Stimulated activated CD8-positive, alpha-beta memory T cell treated with anti-CD3 and anti-CD28 coated beads, Interleukin-4, amount 100 ng/mL, for 24 hours (primary cell): ENCODE data around the gene RBM19.
"Not testable (repeated sequence)": the region's sequence is repeated elsewhere in the genome, so short reads cannot be mapped to it uniquely, and the experiment has no call there.

Experiments used
- DNase-seq: peaks from one replicate; pipeline ENCODE4 v3.0.0-alpha.2; 2020; ENCODE audit warnings: low read depth

Gene RBM19

DNA sequence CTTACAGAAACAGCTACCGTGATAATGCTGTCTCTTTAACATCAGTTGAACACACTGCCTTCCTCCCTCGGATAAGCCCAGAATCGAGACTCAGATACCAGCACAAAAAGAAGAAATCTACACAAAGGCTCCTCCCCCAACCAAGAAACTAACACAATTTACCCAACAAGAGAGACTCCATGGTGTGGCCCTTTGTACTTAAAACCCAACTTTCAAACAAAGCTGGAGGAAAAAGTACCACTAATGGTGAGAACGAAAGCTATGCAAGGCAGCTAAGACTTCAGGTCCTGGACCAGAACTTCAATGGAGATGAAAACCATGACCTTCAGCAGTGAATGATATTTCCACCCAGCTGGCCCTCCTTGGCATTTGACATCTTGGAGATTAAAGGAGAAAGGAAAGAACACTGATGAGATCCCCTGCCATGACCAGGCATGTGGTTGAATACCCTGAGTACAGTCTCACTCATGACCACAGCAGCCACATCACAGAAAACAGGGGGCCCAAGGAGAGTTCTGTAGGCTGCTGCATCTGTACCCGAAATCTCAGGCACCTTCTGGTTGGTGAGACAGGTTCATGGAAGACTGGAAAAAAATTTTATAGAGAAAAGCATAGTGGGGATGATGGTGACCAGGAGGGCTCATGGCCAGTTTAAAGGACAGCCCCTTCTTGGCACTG is 36.7 kb downstream of the RBM19 start:
- peak; percentile 6 for DNase-seq

DNA sequence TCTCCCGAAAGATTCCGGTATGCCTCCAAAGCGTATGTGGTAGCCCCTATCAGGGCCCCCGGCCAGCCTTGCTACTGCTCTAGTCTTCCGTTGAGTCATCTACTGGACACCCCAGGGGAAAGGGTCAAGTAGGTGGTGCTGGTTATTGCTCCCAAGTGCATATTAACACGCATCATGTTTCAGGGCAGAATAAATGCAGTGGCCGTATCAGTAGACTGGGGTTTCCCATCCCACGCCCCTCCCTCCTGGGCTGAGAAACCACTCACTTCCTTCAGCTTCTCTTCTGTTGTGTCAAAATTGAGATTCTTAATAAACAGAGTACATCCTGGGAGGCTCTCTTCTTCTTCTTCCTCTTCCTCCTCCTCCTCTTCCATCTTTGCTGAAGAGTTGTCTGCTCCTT is 39.3 kb downstream of the RBM19 start:
- DNase-seq = no peak

DNA sequence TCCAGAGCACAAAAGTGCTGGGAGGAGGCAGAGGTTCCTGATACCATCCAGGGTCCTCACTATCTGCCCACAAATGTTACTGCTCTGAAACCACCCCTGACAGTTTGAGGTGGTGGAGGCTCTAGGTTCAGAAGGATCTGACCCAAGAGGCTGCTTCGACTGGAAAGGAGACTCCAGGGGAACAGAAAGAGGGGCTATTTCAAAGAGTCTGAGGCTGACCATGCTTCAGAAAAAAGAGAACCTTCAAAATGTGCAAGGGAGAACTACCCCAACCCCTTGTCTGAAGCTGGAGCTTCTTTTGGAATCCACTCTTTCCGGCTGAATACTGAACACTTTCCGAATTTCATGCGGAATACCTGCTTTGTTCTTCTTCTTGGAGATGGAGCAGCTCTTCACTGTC is 41.8 kb downstream of the RBM19 start:
- DNase-seq = no peak

DNA sequence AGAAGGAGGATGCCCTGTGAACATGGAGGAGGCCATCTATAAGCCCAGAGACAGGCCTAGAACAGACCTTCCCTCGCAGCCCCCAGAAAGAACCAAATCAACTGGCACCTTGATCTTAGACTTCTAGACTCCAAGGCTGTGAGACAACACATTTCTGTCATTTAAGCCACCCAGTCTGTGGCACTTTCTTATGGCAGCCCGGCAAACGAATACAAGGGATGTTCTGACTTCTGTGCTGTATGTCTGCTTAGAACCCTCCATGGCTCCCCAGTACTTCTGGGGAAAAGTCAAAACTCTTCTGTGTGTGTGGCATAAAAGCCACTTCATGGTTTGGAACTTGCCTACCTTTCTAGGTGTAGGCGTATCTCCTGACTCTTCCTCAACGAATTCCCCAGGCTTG is 42.9 kb downstream of the RBM19 start:
- no peak for DNase-seq

DNA sequence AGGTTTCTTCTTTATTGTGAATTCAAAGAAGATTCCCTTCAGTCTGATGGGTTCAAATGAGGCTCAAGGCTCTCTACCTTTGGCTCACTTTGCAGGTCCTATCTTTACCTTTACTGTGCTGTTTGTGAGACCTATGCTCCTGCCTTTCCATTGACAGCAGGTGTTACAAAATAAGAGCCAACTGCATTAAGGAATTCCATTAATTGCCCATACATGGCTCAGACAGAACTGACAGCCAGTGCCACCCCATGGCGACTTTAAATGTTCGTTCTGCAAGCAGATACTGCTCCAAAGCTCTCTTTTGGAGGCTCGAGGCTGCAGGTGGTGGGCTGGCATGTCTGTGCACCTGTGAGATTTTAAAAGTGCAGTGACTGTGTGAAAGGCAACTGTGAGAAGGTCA is 44.7 kb downstream of the RBM19 start:
- no peak for DNase-seq

DNA sequence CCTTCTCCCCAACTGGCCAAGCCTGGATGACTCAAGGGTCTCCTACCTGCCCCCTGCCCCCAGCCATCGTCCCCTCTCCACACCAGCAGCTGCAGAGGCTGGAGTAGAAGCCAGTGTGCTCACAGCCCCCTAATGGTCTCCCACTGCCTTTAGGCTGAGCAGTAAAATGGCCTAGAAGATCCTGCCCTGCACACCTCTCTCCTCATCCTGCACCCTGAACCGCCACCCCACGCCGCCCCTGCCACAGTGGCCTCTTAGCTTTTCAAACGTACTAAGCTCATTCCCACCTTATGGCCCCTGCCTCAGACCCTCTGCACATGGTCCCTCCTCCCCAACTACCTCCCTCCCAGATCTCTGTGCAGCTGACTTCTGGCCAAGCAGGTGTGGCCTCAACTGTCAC is 46.3 kb downstream of the RBM19 start:
- no peak for DNase-seq

DNA sequence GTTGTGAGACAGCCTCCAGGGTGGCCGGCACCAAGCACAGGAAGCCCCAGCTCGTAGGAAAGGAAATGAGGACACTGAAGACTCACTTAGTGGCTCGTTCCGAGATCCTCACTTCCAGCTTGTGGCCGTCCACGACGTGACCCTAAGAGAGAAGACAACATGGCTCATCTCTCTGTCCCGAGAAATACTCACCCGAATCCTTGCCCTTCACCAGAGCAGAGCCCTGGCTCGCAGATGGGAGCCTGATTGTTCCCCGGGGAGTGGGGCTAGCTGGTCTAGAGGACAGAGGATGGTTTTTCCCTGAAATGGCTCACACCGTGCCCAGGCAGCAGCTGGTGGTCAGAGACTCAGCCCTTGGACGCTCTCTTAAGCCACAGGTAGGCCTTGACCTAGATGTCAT is 47.8 kb downstream of the RBM19 start:
- no peak for DNase-seq

DNA sequence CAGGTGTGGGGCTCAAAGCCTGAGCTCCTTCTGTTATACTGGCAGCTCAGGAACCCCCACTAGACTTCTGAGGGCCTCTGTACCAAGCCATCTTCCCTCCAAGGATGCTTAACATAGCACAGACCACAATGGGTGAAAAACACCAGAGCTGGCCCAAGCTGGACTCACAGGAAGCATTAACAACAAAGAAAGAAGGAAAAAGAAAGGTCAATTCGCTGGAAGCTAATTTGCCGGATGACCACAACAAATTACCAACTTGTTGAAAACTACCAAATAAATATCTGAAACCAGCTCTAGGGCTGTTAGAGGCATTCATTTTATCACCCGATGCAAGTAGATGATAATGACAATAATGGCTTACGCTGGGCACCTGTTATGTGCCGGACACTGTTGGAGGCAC is 48.7 kb downstream of the RBM19 start:
- no peak for DNase-seq

DNA sequence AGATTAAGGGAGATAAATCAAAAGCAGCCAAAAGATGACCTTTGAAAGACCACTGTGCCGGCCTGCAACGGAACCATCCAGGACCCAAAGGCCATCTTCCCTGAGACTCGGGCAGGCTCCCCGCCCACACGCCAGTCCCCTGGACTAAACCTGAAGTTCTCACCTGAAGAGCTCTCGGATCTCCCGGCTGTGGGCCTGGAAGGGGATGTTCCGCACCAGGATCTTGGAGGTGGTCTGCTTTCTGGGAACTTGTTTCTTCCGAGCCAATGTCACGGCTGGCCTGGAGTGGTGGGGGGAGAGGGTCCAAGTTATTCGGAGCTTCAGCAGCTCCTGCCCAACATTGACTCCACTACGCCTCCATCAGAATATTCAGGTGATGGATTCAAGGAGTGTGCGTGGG is 51.3 kb downstream of the RBM19 start:
- DNase-seq = no peak

DNA sequence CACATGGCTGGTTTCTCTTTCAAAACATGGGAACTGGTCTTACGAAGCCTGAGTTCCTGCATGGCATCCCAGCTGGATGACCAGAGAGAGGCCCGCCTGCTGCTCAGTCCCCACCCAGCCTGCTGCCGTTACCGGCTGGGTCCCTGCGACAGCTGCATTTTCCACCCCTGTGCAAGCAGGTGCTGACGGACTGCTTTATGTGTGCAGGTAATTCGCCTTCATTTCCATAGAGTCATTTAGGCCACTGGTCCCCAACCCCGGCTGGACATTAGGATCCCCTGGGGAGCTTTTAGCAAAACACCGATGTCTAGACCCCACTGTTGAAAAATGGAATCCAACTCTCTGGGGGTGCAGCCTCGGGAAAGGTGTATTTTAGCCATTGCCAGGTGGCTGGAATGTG is 51.9 kb downstream of the RBM19 start:
- no peak for DNase-seq

DNA sequence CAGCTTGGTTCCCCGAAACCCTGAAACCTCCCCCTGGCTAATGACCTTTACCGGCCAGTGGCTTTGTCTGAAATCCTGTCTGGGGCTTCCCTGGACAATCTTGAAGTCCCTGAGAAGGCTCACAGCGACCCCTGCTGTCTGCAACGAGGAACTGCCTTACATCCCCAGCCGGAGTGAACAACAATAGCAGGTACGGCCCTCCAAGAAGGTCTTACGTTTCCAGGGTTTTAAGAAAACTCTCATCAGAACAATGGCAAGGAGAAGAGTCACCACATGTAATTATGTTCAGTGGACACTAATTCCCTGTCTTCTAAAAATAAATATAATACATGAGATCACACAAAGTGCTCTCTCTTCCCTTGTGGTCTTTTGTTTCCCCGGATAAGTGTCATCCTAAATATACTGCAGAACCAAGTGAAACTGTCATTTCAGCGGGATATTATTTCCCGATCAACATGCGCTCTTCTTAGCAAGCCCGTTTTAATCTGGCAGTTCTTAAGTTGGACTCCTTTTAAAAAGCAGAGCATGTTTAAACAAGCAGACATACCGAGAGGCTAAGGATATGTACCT is 53.3 kb downstream of the RBM19 start:
- DNase-seq = peak; percentile 24

DNA sequence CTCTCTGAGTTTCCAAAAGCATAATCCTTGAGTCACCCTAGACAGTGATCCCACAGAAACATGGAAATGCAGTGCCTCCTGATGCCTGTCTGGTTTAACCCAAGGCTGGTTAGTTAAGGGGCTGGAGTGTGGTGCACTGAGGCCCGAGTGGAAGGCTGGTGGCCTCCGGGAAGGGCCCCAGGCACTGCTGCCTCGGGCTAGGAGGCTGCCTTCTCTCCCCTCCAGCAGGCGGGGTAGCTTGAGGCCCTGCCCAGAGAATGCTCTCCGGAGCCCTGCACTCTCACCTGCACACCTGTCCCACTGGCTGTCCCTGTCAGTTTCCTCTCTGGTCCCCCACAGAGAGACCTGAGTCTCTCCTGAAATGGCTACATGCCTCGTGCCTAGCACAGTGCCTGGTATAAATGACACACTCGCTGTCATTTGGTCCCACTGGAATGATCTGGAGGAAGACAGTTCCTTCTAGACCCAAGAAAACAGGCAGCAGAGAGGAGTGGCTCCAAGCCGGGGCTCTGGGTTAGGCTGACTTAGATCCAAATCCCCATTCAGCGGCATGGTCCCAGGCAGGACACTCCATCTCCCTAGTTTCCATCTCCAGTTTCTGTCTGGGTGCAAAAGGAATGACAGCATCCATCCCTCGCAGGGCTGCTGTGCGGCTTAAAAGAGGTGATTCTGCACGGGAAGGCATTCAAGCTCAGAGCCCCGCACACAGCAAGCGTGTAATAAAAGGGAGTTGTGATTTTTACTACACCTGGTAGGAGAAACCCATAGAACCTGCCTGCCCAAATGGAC is 54.0 kb downstream of the RBM19 start:
- no peak for DNase-seq

DNA sequence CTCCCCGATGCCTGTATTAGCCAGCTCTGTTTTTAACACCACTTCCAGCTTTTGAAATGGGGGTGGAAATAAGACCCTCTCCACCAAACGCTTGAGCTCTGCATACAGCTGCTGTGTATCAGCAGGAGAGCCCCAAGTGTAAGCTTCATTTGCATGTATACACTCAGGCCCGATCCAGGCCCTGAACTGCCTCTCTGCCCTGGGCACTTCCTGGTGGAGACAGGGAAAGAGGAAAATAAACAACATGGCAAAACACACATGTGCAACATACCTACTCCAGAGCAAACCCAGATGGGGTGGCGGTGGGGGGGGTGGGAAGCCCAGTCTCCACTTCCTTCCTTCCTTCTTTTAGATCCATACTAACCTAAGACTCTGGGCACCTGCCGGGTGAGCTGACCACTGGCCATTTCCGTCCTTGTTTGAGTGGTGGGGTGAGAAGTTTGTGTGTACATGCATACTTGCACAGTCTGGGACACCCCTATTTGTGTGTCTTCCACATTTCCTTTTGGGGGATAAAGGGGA is 55.3 kb downstream of the RBM19 start:
- no peak for DNase-seq

DNA sequence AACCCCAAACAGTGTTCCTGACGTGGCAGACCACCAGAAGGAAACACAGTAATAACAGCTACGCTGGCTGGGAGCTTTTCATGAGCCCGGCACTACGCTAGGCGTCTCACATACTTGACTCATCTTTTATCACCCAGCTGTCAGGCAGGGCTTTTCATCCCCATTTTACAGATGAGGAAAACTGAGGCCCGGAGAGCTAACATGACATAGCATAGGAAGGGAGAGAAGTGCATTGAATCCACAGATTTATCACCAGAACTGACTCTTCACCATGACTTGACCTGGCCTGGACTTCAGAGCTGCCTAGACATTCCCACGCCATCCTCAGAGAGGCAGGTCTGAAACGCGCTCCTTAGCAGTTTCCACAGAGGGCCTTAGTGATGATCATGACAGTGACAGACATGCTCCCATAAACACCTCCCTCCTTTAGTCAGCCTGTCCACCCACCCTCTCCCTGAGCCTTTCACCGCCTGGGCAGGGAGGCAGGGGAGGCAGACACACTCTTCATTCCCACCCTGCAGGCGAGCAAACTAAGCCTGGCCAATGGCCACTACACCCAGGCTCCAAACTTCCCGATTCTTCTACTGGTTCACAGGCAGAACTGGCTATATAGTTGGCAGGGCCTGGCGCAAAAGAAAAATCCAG is 56.2 kb downstream of the RBM19 start:
- no peak for DNase-seq

DNA sequence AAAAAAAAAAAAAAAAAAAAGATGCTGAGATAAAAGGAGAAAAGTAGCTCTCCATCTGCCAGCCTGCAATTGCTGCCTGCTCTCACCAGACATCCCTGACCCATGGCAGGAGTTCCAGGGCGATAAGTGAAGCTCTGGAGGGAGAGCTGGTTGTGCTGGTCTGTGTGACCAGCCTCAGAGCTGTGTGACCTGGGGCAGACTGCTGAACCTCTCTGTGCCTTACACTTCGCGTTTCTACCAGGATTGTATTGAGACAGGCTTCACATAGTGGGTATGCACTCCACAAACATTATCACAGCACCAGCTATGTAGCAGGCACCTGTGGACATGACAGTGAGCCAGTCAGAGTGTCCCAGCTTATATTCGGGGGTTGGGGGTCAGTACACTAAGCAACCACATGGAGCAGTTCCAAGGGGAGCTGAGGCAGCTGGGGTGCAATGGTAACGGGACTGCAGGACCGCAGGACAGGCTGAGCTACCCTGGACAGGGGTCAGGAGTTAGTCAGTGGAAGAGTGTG is 57.5 kb downstream of the RBM19 start:
- no peak for DNase-seq

DNA sequence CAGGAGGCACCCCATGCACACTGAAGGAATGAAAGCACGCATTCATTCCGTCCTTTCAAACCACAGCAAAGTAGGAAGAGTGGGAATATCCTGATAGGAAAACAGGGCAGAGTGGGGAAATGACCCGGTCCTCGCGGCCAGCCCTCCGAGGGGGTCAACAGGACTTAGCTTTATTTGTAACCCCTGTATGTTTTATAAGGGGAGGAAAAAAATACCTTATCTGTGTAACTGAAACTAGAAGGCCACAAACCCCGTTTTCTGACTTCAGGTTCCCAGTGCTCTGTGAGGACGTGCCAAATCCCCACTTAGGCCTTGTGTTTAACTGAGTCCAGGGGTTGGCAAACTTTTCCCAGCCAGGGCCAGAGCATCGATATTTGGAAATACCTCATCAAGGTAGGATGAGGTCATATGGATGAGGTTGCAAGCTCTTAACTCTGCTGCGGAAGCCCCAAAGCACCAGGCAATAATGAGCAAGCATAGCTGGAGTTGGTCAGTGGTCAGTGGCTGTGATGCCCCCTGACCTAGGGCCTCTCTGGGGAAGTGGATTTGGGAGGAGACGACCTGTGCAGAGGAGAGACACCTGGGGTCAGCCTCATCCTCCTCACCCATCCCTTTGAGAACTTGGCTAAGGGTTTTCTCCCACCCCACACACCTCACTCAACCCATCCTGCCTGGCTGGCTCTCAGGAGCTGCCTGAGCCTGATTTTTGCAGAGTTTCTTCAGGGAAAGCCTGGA is 58.5 kb downstream of the RBM19 start:
- no peak for DNase-seq

DNA sequence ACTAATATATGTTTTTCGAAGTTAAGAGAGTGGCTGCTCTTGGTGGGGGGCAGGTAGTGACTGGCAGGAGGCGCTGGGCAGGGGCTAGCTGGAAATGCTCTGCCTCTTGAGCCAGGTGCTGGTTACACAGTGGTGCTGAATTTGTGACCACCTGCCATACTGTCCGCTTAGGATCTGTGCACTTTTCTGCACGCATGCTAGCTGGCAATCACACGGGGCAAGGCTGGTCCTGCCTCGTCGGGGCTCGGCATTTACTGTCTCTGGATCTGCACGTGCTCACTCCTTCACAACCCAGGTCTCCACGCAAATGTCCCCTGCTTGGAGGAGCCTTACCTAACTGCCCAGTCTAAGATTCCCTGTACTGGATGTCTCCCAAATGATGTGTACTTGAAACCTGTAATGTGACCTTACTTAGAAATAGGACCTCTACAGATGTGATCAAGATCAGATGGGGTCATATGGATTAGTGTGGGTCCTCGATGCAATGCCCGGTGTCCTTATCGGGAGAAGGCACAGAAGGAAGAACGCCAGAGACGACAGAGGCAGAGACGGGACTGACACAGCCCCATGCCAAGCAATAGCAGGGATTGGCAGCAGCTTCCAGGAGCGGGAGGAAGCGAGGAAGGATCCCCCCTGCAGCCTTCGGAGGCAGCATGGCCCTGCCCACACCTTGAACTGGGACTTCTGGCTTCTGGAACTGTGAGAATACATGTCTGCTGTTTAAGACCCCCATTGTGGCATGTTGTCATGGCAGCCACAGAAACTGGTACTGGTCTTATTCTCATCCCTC is 59.5 kb downstream of the RBM19 start:
- no peak for DNase-seq

DNA sequence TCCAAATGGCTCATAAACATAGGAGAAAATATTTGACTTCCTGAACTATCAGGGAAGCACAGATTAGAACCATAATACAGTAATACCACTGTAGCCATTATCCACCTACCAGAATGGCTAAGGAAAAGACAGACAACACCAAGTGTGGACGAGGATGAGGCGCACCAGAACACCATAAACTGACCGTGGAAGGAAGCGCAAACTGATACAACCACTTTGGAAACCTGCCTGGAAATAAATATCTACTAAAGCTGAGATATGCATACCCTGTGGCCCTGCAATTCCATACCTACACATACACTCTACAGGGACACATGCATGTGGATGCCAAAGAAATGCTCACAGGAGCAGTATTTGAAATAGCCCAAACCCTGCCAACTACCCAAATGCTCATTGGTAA is 60.3 kb downstream of the RBM19 start:
- DNase-seq = no peak

DNA sequence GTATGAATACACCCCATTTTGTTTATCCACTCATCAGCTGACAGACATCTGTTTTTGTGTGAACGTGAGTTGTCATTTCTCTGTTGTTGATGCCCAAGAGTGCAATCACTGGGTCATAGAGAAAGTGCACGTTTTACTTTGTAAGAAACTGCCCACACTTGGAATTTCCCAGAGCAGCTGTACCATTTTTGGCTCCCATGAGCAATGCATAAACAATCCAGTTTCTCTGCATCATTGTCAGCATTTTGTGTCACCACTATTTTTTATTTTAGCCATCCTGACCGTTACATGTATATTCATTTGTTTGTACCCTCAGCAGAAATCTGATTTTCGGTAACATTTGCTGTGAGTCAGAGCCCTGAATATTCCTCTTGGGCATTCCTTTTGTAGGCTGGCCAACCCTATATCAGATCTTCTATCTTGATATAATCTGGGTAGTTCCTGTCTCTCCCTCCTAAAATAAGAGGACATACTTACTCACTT is 62.7 kb downstream of the RBM19 start:
- DNase-seq = no peak

DNA sequence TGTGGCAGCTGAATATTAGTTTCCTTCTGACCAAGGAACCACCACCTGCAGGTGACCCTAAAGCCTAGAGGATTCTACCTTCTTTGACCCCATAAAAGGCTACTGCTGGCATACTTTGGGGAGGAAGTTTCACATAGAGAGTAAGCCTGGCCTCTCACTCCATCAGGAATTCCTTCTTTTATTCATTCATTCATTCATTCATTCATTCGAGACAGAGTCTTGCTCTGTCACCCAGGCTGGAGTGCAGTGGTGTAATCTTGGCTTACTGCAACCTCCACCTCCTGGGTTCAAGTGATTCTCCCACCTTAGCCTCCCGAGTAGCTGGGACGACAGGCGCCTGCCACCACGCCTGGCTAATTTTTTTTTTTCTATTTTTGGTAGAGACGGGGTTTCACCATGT is 64.8 kb downstream of the RBM19 start:
- DNase-seq = not testable (repeated sequence)

DNA sequence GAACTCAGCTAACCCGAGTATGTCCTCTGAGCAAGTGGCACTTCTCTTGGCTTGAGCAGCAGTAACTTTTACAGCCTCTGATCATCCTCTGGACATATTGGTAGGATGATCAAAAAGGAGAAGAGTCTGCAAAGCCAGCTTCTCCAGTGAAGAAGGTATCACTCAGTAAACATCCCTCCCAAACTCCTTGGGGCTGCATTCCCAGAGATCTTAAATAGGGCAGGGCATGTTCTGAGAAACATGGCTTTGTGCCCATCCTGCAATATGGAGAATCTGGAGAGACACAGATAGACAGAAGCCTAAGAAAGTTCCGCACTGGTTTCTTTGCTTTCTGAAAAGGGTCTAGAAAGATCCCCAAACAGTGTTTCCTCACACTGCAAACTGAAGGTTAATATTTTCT is 65.4 kb downstream of the RBM19 start:
- DNase-seq = no peak
